COLO668 (cell line): ENCODE results near the gene CACNG7.

Source experiments
- DNase-seq: peaks from one replicate; lab custom pipeline; 2025; ENCODE audit not compliant: unreplicated experiment; lab: John Stamatoyannopoulos, UW

CACNG7 gene

DNA sequence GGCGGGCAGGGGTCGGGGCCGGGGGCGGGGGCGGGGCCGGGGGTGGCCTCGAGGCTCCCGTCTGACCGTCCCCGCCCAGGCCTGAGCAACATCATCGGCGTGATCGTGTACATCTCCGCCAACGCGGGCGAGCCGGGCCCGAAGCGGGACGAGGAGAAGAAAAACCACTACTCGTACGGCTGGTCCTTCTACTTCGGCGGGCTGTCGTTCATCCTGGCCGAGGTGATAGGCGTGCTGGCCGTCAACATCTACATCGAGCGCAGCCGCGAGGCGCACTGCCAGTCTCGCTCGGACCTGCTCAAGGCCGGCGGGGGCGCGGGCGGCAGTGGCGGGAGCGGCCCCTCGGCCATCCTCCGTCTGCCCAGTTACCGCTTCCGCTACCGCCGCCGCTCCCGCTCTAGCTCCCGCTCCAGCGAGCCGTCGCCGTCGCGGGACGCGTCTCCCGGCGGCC is 72.9 kb downstream of the CACNG7 start:
- no peak for DNase-seq

DNA sequence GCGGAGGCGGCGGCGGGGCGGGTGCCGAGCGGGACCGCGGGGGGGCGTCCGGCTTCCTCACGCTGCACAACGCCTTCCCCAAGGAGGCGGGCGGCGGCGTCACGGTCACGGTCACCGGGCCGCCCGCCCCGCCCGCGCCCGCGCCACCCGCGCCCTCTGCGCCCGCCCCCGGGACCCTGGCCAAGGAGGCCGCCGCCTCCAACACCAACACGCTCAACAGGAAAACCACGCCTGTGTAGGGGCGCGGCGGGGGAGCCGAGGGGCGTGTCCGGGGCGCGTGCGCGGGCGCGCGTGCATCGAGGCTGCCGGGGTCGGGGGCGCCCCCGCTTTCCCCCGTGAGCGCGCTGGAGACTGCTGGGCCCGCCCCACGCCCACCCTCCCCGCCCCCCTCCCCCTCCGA is 73.5 kb downstream of the CACNG7 start:
- DNase-seq = no peak

DNA sequence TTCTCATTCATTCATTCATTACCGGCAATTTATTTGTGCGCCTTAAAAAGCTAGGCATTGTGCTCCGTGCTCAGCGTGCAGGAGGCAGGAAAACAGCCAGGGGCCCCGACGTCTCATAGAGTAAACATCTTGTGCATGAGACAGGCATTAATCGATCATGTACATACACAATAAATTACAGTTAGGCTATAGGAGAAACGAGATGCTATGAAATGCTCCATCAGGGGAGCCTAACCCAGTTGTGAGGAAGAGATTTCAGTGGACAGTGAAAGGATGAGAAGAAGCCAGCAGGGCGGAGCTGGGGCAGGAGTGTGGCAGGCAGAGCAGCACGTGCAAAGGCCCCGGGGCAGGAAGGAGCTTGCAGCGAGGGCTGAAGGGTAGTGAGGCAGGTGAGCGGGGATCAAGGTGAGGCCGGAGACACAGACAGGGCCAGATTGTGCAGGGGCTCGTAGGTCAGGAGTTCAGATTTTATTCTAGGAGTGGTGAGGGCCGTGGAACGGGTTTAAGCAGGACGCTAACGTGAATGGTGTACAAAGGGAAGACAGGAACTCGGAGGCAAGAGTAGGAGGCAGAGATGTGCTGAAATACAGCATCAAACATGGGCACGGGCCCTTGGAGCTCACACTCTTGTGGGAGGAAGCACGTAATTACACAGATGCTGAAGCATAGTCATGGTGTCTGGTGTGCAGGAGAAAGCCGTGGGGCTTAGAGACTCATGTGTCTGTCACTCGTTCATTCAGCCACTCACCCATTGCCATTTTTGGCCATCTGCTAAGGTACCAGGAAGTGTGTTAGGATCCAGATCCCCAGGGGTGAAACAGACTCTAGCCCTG is 74.6 kb downstream of the CACNG7 start:
- no peak for DNase-seq

DNA sequence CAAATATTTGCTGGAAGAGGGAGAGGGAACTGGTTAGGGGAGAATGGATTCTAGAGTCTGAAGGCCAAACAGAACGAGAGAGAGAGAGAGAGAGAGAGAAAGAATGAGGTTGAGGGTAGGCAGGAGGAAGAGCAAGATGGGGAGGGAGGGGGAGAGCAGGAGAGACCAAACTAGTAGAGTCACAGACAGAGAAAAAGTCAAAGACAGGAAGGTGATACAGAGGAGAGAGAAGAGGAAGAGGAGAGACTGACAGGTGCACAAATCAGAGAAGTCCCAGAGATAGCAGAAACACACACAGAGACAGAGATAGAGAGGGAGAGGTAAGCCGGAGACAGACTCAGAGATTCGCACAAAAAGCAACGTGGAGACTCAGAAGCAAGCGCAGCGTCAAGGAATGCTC is 76.8 kb downstream of the CACNG7 start:
- DNase-seq = no peak

DNA sequence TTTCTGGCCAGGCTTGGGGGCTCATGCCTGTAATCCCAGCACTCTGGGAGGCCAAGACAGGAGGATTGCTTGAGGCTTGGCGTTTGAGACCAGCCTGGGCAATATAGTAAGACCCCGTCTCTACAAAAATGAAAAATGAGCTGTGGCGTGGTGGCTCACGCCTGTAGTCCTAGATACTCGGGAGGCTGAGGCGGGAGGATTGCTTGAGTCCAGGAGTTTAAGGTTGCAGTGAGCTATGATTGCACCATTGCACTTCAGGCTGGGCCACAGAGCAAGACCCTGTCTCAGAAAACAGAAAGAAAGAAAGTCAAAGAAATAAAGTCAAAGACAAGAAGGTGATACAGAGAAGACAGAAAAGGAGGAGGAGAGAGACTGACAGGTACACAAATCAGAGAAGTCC is 79.9 kb downstream of the CACNG7 start:
- no peak for DNase-seq

DNA sequence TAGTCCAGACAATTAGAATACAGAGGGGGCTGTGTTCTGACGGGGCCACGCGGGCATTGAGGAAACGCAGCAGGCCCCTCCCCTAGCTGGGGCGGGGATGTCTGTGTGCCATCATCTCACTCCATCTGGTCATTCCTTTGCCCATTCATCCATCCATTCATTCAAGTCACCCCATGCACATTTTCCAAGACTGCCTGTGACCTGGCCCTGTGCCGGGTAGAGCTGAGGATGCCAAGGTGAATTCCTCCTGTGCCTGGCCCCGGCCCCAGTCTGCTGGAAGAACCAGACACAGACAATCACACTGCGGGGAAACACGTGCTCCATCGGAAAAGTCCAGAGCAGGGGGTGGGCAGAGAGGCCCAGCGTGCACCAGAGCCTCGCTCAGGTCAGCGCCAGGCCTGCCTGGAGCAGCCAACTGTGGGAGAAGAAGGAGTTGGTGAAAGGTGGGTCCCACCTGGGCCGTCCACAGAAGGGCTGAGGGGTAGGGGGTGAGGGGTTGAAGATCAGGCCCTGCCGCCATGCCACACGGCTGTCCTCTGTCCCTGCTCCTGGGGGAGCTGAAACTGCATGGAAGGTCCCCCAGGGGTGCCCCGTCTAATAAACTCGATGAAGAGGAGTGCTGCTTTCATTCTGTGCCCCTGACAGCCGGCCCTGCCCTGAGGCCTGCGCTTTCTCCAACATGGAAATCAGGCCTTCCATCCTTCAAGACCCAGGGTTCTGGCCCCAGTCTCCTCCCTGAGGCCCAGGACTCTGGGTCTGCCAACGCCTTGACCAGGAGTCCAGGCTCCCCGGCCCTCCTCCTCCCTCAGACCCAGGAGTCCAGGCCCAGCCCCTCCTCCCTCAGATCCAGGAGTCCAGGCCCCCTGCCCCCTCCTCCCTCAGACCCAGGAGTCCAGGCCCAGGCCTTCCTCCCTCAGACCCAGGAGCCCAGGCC is 80.8 kb downstream of the CACNG7 start:
- no peak for DNase-seq

DNA sequence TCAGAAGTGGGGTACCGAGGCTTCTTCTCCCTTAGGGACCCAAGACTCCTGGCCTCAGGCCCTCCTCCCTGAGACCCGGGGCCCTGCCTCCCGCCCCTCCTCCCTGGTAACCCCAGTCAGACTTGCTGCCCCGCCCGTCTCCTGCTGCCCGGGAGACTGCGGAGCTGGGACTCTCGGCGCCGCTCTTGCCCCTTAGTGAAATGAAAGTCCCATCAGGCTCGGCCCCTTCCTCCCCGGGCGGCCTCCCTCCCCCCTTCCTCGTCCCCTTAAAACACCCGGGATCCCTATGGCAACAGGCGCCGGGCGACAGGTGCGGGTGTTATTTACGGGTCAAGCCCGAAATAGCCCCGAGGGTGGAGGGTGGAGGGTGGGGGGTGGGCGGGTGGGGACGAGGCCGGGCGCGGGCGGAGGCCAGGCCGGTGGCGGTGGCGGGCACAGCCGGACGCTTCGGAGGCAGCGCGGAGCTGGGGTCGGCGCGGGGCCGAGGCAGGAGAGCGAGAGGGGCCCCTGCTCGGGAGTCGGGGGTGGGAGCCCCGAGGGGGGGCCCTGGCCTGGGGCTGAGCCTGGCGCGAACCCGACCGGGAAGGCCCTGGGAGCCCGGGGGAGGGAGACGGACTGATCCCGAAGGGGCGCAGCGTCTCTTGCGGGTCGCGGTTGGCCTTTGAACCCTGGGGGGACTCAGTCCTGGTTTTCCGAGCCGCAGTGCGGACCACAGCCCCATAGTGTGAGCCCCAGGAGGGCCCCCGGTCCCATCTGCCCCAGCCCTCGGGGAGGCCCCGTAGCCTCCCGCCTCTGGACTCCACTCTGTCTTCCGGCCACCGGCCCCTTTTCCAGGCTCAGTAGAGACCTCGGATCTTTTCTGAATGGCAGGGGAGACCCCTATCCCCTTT is 82.4 kb downstream of the CACNG7 start, which contains the start of gene CACNG6:
TSS of gene CACNG6 (plus strand) at position 414 of the 890 bp plus-strand sequence. CDS start 1,241 bp downstream, outside the sequence.
- DNase-seq = peak; percentile 13

DNA sequence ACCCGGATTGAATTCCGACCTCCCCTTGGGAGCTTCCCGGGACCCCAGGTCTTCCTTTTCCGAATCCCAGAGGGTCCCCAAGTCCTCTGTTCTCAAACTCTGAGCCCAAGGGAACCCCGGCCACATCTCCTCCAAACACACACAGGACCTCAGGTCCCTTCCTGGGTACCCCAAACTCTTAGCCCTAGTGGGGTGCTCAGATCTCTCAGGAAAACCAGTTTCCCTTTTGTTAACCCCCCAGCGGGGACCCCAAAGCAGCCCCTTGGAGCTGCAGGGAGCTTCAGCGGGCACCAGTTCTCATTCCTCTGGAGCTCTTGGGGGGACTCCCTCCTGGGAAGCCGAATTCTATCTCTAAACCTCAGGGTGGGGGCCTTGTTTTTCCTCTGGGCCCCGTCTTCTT is 83.1 kb downstream of the CACNG7 start:
- no peak for DNase-seq

DNA sequence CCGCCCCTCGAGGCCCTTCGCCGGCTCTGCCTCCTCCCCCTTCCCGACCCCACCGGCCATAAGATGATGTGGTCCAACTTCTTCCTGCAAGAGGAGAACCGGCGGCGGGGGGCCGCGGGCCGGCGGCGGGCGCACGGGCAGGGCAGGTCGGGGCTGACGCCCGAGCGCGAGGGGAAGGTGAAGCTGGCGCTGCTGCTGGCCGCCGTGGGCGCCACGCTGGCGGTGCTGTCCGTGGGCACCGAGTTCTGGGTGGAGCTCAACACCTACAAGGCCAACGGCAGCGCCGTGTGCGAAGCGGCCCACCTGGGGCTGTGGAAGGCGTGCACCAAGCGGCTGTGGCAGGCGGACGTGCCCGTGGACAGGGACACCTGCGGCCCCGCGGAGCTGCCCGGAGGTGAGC is 83.7 kb downstream of the CACNG7 start:
- DNase-seq = no peak

DNA sequence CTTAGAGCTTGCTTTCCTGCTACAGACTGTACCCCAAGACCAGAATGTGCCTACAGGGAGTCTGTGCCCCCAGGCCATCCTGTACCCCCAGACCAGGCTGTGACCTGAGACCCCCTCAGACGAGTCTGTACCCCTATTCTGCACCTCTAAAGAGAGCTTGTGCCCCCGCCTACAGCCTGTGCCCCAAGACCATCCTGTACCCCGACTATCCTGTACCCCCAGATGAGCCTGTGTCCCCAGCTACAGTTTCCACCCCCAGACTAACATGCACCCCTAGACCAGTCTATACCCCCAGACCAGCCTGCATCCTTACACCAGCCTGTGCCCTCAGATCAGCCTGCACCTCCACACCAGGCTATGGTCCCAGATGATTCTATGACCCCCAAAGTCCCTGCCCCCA is 84.4 kb downstream of the CACNG7 start:
- no peak for DNase-seq
